Keratinocyte (primary cell): ENCODE results near the gene PPL. TPM values are rescaled to one million over a fixed set of nuclear protein-coding genes. Genes with fewer than 3 reads are reported as not detected.

Experiments used
- DNase-seq: peaks from one replicate; pipeline ENCODE4 v3.0.0-alpha.2; 2011; ENCODE audit warnings: low read depth, missing footprints, low spot score
- FAIRE-seq: peaks from 2 replicates; lab custom pipeline; 2011; peaks lifted over from hg19 to GRCh38; lab: Jason Lieb, UNC
- H2AFZ ChIP-seq: 2 replicates; pipeline ENCODE4 v1.6.0; 2012; ENCODE audit warnings: low read length, control low read depth, inconsistent platforms; ENCODE audit not compliant: control insufficient read depth
- H3K27ac ChIP-seq: 2 replicates; pipeline ENCODE4 v1.5.1; 2011; ENCODE audit warnings: low read length; ENCODE audit not compliant: control insufficient read depth, insufficient read depth
- H3K27me3 ChIP-seq: 3 replicates; pipeline ENCODE4 v1.6.0; 2011; ENCODE audit warnings: low read length; ENCODE audit not compliant: control insufficient read depth, insufficient read depth; ENCODE audit errors: extremely low read depth
- H3K36me3 ChIP-seq, 2 experiments: 2 replicates in 1 of 2; 3 replicates in 1 of 2; pipeline ENCODE4 v1.5.1; 2011; ENCODE audit warnings: low read length in 2 of 2, mild to moderate bottlenecking in 1 of 2; ENCODE audit not compliant: control insufficient read depth in 2 of 2, insufficient read depth in 2 of 2; ENCODE audit errors: extremely low read depth in 1 of 2
- H3K4me1 ChIP-seq: 3 replicates; pipeline ENCODE4 v1.5.1; 2011; ENCODE audit warnings: low read length; ENCODE audit not compliant: control insufficient read depth, insufficient read depth; ENCODE audit errors: extremely low read depth
- H3K4me2 ChIP-seq: 3 replicates; pipeline ENCODE4 v1.6.0; 2011; ENCODE audit warnings: low read depth, low read length; ENCODE audit not compliant: control insufficient read depth, insufficient read depth; ENCODE audit errors: extremely low read depth
- H3K4me3 ChIP-seq, 3 experiments: fragments of 200-600 bp in 1 of 3; sonication (generic) in 1 of 3; 2 replicates in 2 of 3; 3 replicates in 1 of 3; pipeline ENCODE4 v1.5.1; 2011 to 2016; ENCODE audit warnings: low read length in 3 of 3, mild to moderate bottlenecking in 3 of 3, control low read depth in 2 of 3, inconsistent platforms in 1 of 3, low read depth in 1 of 3, mixed read lengths in 1 of 3, mixed run types in 1 of 3, moderate library complexity in 1 of 3; ENCODE audit not compliant: control insufficient read depth in 2 of 3, insufficient read depth in 2 of 3; ENCODE audit errors: extremely low read depth in 1 of 3
- H3K79me2 ChIP-seq: 2 replicates; pipeline ENCODE4 v1.6.0; 2012; ENCODE audit warnings: low read length; ENCODE audit not compliant: control insufficient read depth, insufficient read depth
- H3K9ac ChIP-seq: 3 replicates; pipeline ENCODE4 v1.6.0; 2011; ENCODE audit warnings: low read length; ENCODE audit not compliant: control insufficient read depth, insufficient read depth; ENCODE audit errors: extremely low read depth
- H3K9me1 ChIP-seq: 3 replicates; pipeline ENCODE4 v1.6.0; 2011; ENCODE audit warnings: low read length; ENCODE audit not compliant: control insufficient read depth, insufficient read depth; ENCODE audit errors: extremely low read depth
- H3K9me3 ChIP-seq: 2 replicates; pipeline ENCODE4 v1.5.1; 2012; ENCODE audit warnings: low read depth, low read length; ENCODE audit not compliant: control insufficient read depth
- H4K20me1 ChIP-seq: 3 replicates; pipeline ENCODE4 v1.6.0; 2011; ENCODE audit warnings: low read length; ENCODE audit not compliant: control insufficient read depth, insufficient read depth; ENCODE audit errors: extremely low read depth
- CTCF ChIP-seq, 3 experiments: IDR thresholded peaks in 1 of 3; conservative IDR thresholded peaks in 1 of 3; optimal IDR thresholded peaks in 1 of 3; 2 replicates in 2 of 3; 3 replicates in 1 of 3; pipeline versions ENCODE3 to v1.5.1; 2011; ENCODE audit warnings: low read length in 3 of 3, mild to moderate bottlenecking in 3 of 3, moderate library complexity in 2 of 3, control low read depth in 1 of 3, inconsistent platforms in 1 of 3; ENCODE audit not compliant: insufficient read depth in 2 of 3; ENCODE audit errors: extremely low read depth in 1 of 3
- EZH2 ChIP-seq: IDR thresholded peaks from one replicate; pipeline ENCODE4 v1.6.1; 2012; ENCODE audit warnings: inconsistent platforms, mild to moderate bottlenecking, low read length, moderate library complexity
- dilution Hi-C: fragments of 300-500 bp; cut with MboI; formaldehyde crosslinking; loops from one replicate; pipeline ENCODE4 v1.7.0; 2020; ENCODE audit warnings: low sequenced_read_pairs; ENCODE audit not compliant: extremely low pct_ligation_motif_present
- polyA plus RNA-seq, 5 experiments: library from polyadenylated mRNA; depleted of rRNA in 3 of 5; stranded (reverse) in 3 of 5; stranded (forward) in 1 of 5; unstranded in 1 of 5; fragments of >200 nt; gene quantifications; 1 replicate in 1 of 5; 2 replicates in 3 of 5; 3 replicates in 1 of 5; pipeline versions ENCODE4 v1.2.1 to v1.2.3, GENCODE V29; 2011 to 2012; ENCODE audit warnings: missing spikeins in 2 of 5, low read depth in 1 of 5, low replicate concordance in 1 of 5

Gene PPL
- polyA plus RNA-seq, 1 donor (not counting 4 experiments of a cell fraction or from before 2014, with no cell fraction given): 26.6 TPM

- Histone ChIP-seq H3K36me3 (no peaks in the 10 kb centered on the region), H3K4me3 (no peak overlapping the region), H3K9ac (no peak overlapping the region), H3K27ac (no peak overlapping the region), H3K27me3 (peaks cover 8% of the 10 kb centered on the region), H3K9me1 (no peaks in the 10 kb centered on the region), H3K79me2 (no peaks in the 10 kb centered on the region), H2AFZ (no peak overlapping the region), H3K4me2 (no peak overlapping the region), H3K4me1 (peaks cover 17% of the 10 kb centered on the region), H3K9me3 (no peaks in the 10 kb centered on the region), H4K20me1 (peaks cover 5% of the 10 kb centered on the region)
- dilution Hi-C loops: no loop called here
- TF ChIP-seq EZH2: no peak
- no peak for TF ChIP-seq CTCF (optimal IDR thresholded peaks at IDR 0.05 in 1 of 3, IDR thresholded peaks at IDR 0.05 in 1 of 3, conservative IDR thresholded peaks at IDR 0.05 in 1 of 3; ENCODE audit: extremely low read depth in 1 of 3, insufficient read depth in 2 of 3, low read length in 3 of 3)
- FAIRE-seq: no peak
- DNase-seq: no peak
Observed at GRCh38 chr16:4960579-4960978, 23.6 kb upstream of the PPL start.

- dilution Hi-C loops: no loop called here
- no peak for FAIRE-seq
- no peaks in the 10 kb centered on the region for H3K79me2 ChIP-seq
Observed at GRCh38 chr16:4958510-4959438, 21.8 kb upstream of the PPL start.

More at GRCh38 chr16:4958510-4959438, 21.8 kb upstream of the PPL start:
- Histone ChIP-seq H4K20me1 (peaks cover 5% of the 10 kb centered on the region), H3K36me3 (no peaks in the 10 kb centered on the region), H2AFZ (peak overlapping the region; percentile 33), H3K27me3 (peaks cover 8% of the 10 kb centered on the region), H3K9ac (no peak overlapping the region), H3K4me2 (peak overlapping the region; percentile 81), H3K4me3 (peak overlapping the region; percentile 31 to 56 (median 55)), H3K4me1 (peaks cover 17% of the 10 kb centered on the region), H3K9me1 (no peaks in the 10 kb centered on the region), H3K27ac (no peak overlapping the region), H3K9me3 (no peaks in the 10 kb centered on the region)
- no peak for DNase-seq
- no peak for TF ChIP-seq EZH2
